ENCODE measurements around the gene UGT1A1.

UGT1A1 gene

GRCh38 chr2:233754872-233755611 lies 5.0 kb upstream of the UGT1A1 start:
- no peak for DNase-seq
- in situ Hi-C loops (cut with HindIII; ENCODE audit: low pct_ligation_motif_present, low pct_unique_long_range_greater_than_20kb, low sequenced_read_pairs): no loop called here

GRCh38 chr2:233756429-233757081 lies 3.5 kb upstream of the UGT1A1 start:
- no peak for DNase-seq
- in situ Hi-C loops (cut with HindIII; ENCODE audit: low pct_ligation_motif_present, low pct_unique_long_range_greater_than_20kb, low sequenced_read_pairs): no loop called here

- no peak for DNase-seq
- in situ Hi-C loops (cut with HindIII; ENCODE audit: low pct_ligation_motif_present, low pct_unique_long_range_greater_than_20kb, low sequenced_read_pairs): no loop called here
Measured at GRCh38 chr2:233758141-233758540, 1.9 kb upstream of the UGT1A1 start.

- in situ Hi-C loops (cut with HindIII; ENCODE audit: low pct_ligation_motif_present, low pct_unique_long_range_greater_than_20kb, low sequenced_read_pairs): no loop called here
Measured at GRCh38 chr2:233758849-233759248, 1.2 kb upstream of the UGT1A1 start.

GRCh38 chr2:233761040-233761769 lies 1.1 kb downstream of the UGT1A1 start:
- in situ Hi-C loops (cut with HindIII; ENCODE audit: low pct_ligation_motif_present, low pct_unique_long_range_greater_than_20kb, low sequenced_read_pairs): no loop called here
- DNase-seq: no peak

More at GRCh38 chr2:233758849-233759248, 1.2 kb upstream of the UGT1A1 start:
- DNase-seq: no peak

- DNase-seq: no peak
- in situ Hi-C loops (cut with HindIII; ENCODE audit: low pct_ligation_motif_present, low pct_unique_long_range_greater_than_20kb, low sequenced_read_pairs): no loop called here
Measured at GRCh38 chr2:233764264-233764663, 4.2 kb downstream of the UGT1A1 start.

GRCh38 chr2:233764761-233765160 lies 4.7 kb downstream of the UGT1A1 start:
- in situ Hi-C loops (cut with HindIII; ENCODE audit: low pct_ligation_motif_present, low pct_unique_long_range_greater_than_20kb, low sequenced_read_pairs): no loop called here
- no peak for DNase-seq

- DNase-seq: no peak
- in situ Hi-C loops (cut with HindIII; ENCODE audit: low pct_ligation_motif_present, low pct_unique_long_range_greater_than_20kb, low sequenced_read_pairs): no loop called here
Measured at GRCh38 chr2:233766416-233766815, 6.3 kb downstream of the UGT1A1 start.

- in situ Hi-C loops (cut with HindIII; ENCODE audit: low pct_ligation_motif_present, low pct_unique_long_range_greater_than_20kb, low sequenced_read_pairs): no loop called here
- DNase-seq: no peak
Measured at GRCh38 chr2:233768076-233768475, 8.0 kb downstream of the UGT1A1 start.

- no peak for DNase-seq
- in situ Hi-C loops (cut with HindIII; ENCODE audit: low pct_ligation_motif_present, low pct_unique_long_range_greater_than_20kb, low sequenced_read_pairs): no loop called here
Measured at GRCh38 chr2:233769260-233769659, 9.2 kb downstream of the UGT1A1 start.

- in situ Hi-C loops (cut with HindIII; ENCODE audit: low pct_ligation_motif_present, low pct_unique_long_range_greater_than_20kb, low sequenced_read_pairs): no loop called here
- no peak for DNase-seq
Measured at GRCh38 chr2:233772153-233772552, 12.1 kb downstream of the UGT1A1 start.

GRCh38 chr2:233772583-233772982 lies 12.5 kb downstream of the UGT1A1 start:
- in situ Hi-C loops (cut with HindIII; ENCODE audit: low pct_ligation_motif_present, low pct_unique_long_range_greater_than_20kb, low sequenced_read_pairs): no loop called here
- no peak for DNase-seq

- in situ Hi-C loops (cut with HindIII; ENCODE audit: low pct_ligation_motif_present, low pct_unique_long_range_greater_than_20kb, low sequenced_read_pairs): no loop called here
- no peak for DNase-seq
Measured at GRCh38 chr2:233773854-233774253, 13.8 kb downstream of the UGT1A1 start.

GRCh38 chr2:233775414-233775813 lies 15.3 kb downstream of the UGT1A1 start:
- in situ Hi-C loops (cut with HindIII; ENCODE audit: low pct_ligation_motif_present, low pct_unique_long_range_greater_than_20kb, low sequenced_read_pairs): no loop called here
- DNase-seq: no peak

GRCh38 chr2:233778030-233778429 lies 18.0 kb downstream of the UGT1A1 start, which contains the start of gene MROH2A:
MROH2A (plus strand) TSS chr2:233778330; CDS start chr2:233779359, 1,029 bp downstream.
- in situ Hi-C loops (cut with HindIII; ENCODE audit: low pct_ligation_motif_present, low pct_unique_long_range_greater_than_20kb, low sequenced_read_pairs): no loop called here
- DNase-seq: no peak

- no peak for DNase-seq
- in situ Hi-C loops (cut with HindIII; ENCODE audit: low pct_ligation_motif_present, low pct_unique_long_range_greater_than_20kb, low sequenced_read_pairs): no loop called here
Measured at GRCh38 chr2:233779722-233780121, 19.7 kb downstream of the UGT1A1 start.

- in situ Hi-C loops (cut with HindIII; ENCODE audit: low pct_ligation_motif_present, low pct_unique_long_range_greater_than_20kb, low sequenced_read_pairs): no loop called here
Measured at GRCh38 chr2:233780771-233781170, 20.7 kb downstream of the UGT1A1 start.

GRCh38 chr2:233789554-233789953 lies 29.5 kb downstream of the UGT1A1 start:
- in situ Hi-C loops (cut with HindIII; ENCODE audit: low pct_ligation_motif_present, low pct_unique_long_range_greater_than_20kb, low sequenced_read_pairs): no loop called here
- no peak for DNase-seq

More at GRCh38 chr2:233780771-233781170, 20.7 kb downstream of the UGT1A1 start:
- DNase-seq: no peak

- in situ Hi-C loops (cut with HindIII; ENCODE audit: low pct_ligation_motif_present, low pct_unique_long_range_greater_than_20kb, low sequenced_read_pairs): no loop called here
- no peak for DNase-seq
Measured at GRCh38 chr2:233791151-233791882, 31.2 kb downstream of the UGT1A1 start.

All from ACHN (cell line).